ENCODE results near the gene TMEM217. TPM values are rescaled to one million over a fixed set of nuclear protein-coding genes. Genes with fewer than 3 reads are reported as not detected.
A peak's percentile ranks its signal among the peaks of the same experiment; 100 is the strongest.

Gene TMEM217
- total RNA-seq, 1 donor from 2014 or later = 0.26 TPM

DNA sequence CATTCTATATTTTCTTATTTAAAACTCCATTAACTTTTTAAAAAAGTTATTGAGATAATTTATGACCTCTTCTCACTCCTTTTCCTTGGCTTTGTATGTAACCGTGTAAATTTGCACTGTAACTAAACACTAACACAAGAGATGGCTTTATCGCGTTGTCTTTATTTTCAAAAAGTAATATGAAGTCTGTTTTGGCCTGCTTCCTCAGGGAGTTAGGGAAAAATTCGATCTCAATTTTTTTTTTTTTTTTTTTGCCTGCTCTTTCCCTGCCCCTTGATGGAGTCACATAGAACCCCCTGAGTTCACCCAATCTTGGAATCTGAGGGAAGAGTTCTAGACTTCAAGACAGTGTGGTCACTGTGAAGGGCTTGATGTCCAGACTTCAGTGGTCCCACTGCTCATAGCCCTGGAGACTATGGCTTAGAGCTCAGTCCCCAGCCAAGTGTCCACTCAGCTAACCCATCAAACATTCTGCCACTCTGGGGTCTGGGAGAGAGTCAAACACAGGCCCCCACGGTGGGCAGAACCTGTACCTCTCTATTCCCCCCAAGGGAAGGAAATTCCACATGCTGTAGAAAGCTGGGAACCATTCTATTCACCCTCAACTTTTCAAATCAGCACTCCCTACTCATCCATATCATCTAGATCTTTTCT lies 16.0 kb downstream of the TMEM217 start:
- TF ChIP-seq, protein P1, sequence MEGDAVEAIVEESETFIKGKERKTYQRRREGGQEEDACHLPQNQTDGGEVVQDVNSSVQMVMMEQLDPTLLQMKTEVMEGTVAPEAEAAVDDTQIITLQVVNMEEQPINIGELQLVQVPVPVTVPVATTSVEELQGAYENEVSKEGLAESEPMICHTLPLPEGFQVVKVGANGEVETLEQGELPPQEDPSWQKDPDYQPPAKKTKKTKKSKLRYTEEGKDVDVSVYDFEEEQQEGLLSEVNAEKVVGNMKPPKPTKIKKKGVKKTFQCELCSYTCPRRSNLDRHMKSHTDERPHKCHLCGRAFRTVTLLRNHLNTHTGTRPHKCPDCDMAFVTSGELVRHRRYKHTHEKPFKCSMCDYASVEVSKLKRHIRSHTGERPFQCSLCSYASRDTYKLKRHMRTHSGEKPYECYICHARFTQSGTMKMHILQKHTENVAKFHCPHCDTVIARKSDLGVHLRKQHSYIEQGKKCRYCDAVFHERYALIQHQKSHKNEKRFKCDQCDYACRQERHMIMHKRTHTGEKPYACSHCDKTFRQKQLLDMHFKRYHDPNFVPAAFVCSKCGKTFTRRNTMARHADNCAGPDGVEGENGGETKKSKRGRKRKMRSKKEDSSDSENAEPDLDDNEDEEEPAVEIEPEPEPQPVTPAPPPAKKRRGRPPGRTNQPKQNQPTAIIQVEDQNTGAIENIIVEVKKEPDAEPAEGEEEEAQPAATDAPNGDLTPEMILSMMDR (IDR thresholded peaks at IDR 0.05; ENCODE audit: insufficient read depth, low read length, severe bottlenecking) = no peak
- no peak overlapping the region for H3K4me3 ChIP-seq (ENCODE audit: low read depth, low read length)
- no peaks in the 10 kb centered on the region for H3K36me3 ChIP-seq (ENCODE audit: control insufficient read depth, insufficient read depth, low read length)
- FAIRE-seq (no peak), DNase-seq (ENCODE audit: low read depth) (no peak)
- no peaks in the 10 kb centered on the region for H3K27me3 ChIP-seq (ENCODE audit: control insufficient read depth, insufficient read depth, low read length)

DNA sequence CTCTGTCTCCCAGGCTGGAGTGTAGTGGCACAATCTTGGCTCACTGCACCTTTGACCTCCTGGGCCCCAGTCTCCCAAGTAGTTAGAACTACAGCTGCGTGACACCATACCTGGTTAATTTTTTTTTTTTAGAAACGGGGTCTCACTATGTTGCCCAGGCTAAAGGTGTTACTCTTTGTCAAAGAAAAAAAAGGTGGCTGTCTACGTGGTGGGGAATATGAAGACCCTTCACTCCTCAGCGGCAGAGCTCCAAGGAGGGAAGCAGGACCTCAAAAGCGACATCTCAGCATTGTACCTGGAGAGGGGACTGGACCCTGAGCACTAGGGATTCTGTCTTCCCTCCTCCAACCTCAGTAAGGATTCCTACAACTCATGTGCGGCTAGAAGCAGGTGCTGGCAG lies 16.8 kb downstream of the TMEM217 start:
- Histone ChIP-seq H3K4me3 (ENCODE audit: low read depth, low read length) (no peak overlapping the region), H3K36me3 (ENCODE audit: control insufficient read depth, insufficient read depth, low read length) (no peaks in the 10 kb centered on the region), H3K27me3 (ENCODE audit: control insufficient read depth, insufficient read depth, low read length) (no peaks in the 10 kb centered on the region)
- TF ChIP-seq, protein P1 (IDR thresholded peaks at IDR 0.05; ENCODE audit: insufficient read depth, low read length, severe bottlenecking) = no peak
- DNase-seq (ENCODE audit: low read depth) (no peak), FAIRE-seq (no peak)

DNA sequence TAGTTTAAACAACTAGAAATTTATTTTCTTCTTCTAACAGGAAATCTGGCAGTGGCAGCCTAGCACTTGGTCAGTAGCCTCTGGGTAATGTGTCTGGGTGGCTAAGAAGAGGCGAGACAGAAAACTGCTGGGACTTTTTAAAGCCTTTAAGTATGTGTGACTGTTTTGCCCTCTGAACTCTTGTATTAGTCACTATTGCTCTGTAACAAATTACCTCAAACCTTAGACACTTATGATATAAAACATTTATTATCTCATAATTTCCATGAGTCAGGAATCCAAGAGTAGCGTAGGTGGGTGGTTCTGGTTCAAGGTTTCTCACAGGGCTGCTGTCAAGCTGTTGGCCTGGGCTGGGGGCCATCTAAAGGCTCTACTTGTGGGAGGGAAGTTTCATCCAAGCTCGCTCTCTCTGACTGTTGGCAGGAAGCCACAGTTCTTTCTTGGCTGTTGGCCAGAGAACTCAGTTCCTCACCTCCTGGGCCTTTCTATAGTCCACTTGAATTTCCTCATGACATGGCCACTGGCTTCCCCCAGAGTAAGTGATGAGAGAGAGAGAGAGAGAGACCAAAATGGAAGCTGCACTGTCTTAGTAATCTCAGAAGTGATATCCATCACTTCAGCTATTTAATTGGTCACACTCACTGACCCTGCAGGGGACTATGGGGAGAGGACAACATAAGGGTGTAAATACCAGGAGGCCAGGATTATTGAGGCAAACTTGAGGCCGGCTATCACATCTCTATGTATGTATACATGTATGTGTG lies 17.8 kb downstream of the TMEM217 start:
- FAIRE-seq = no peak
- Histone ChIP-seq H3K36me3 (ENCODE audit: control insufficient read depth, insufficient read depth, low read length) (no peaks in the 10 kb centered on the region), H3K27me3 (ENCODE audit: control insufficient read depth, insufficient read depth, low read length) (no peaks in the 10 kb centered on the region), H3K4me3 (ENCODE audit: low read depth, low read length) (no peak overlapping the region)
- TF ChIP-seq, protein P1 (IDR thresholded peaks at IDR 0.05; ENCODE audit: insufficient read depth, low read length, severe bottlenecking) = no peak
- peak; percentile 99 for DNase-seq (ENCODE audit: low read depth)

DNA sequence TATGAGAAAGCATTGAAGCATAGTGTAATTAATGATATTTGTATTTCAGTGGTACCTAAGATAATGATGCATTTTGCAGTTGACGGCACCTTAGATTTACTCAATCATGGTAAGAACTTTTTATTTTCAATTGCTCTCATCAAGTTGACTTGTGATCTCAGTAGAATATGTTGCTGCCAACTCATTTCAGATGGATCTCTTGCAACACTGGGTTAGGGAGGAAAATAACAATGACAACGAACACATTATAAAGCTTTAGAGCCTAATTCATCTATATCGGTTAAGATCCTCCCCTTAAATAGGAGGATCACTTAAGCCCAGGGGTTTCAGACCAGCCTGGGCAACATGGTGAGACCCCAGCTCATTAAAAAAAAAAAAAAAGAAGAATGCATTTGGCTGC lies 18.4 kb downstream of the TMEM217 start:
- DNase-seq (ENCODE audit: low read depth) (peak; percentile 44), FAIRE-seq (no peak)
- TF ChIP-seq, protein P1 (IDR thresholded peaks at IDR 0.05; ENCODE audit: insufficient read depth, low read length, severe bottlenecking) = no peak
- Histone ChIP-seq H3K4me3 (ENCODE audit: low read depth, low read length) (no peak overlapping the region), H3K36me3 (ENCODE audit: control insufficient read depth, insufficient read depth, low read length) (no peaks in the 10 kb centered on the region), H3K27me3 (ENCODE audit: control insufficient read depth, insufficient read depth, low read length) (no peaks in the 10 kb centered on the region)

DNA sequence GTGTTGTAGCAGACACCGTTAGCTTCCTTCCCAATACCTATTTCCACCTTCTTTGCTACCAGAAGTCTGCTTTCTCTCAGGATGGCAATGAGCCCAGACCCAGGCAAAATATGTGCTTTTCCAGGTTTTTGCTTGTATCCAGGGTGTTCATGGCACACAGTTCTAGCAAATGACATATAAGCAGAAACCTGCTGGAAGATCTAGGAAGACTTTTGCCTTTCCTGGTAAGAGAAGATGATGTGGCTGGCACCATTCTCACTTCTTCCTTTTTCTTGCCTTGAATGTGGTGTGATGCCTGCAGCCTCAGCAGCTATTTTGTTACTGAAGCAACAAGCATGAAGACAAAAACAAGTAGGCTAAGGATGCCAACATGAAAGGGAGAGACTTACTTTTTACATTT lies 19.6 kb downstream of the TMEM217 start:
- DNase-seq (ENCODE audit: low read depth) = no peak
- no peak for FAIRE-seq
- TF ChIP-seq, protein P1 (IDR thresholded peaks at IDR 0.05; ENCODE audit: insufficient read depth, low read length, severe bottlenecking) = no peak

More for the DNA sequence above, 19.6 kb downstream of the TMEM217 start:
- H3K36me3 ChIP-seq (ENCODE audit: control insufficient read depth, insufficient read depth, low read length) = no peaks in the 10 kb centered on the region
- no peaks in the 10 kb centered on the region for H3K27me3 ChIP-seq (ENCODE audit: control insufficient read depth, insufficient read depth, low read length)
- no peak overlapping the region for H3K4me3 ChIP-seq (ENCODE audit: low read depth, low read length)

Measured in bronchial epithelial cell (primary cell).